ENCODE measurements around the gene CCR6.
A peak's percentile ranks its signal among the peaks of the same experiment; 100 is the strongest.

The CCR6 gene

DNA sequence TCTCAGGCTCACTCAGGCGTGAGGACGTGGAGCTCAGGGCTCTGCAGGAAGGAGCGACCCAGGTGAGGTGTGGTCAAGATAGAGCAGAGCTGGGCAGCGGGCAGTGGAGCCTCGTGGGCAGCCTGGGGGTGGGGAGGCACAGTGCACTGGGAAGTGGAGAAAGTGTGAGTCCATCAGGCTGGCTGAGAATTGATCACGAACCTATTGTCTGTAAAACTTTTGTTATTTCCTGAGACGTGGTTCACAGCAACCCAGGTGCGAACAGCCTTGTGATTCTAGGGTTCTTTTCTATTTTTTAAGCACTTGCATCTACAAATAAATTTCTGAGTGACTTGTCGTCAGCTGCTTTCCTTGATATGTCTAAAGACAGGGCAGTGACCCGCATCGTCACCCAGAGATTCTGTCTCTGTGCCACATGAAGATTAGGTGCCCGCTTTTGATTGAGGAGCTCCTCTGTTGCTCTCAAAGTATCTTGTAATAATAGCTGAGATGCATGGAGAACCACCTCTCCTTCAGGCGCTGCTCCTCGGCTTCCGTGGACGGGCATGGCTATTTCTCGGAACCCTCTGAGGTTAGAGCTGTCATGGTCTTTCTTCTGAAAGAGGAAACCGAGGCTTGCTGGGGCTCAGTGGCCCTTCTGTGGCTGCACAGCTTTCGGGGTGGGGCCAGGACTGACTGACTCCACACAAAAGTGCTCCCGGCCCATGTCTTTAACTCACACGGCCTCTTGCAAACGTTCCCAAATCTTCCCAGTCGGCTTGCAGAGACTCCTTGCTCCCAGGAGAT lies 662 bp upstream of the CCR6 start:
- DNase-seq, result peak; percentile 22

DNA sequence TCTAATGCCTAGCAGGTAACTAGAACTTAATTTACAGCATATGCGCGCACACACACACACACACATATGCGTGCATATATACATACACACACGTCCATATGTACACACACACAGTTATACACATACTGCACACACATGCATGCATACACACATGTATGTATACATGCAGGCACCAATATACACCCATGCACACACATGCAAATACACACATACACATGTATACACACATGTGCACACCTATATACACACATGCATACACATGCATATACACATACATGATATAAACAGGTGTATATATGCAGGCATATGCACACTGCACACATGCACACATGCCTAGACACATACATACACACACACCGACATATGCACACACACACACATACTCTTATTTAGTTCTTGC lies 1.9 kb downstream of the CCR6 start:
- DNase-seq, result no peak

DNA sequence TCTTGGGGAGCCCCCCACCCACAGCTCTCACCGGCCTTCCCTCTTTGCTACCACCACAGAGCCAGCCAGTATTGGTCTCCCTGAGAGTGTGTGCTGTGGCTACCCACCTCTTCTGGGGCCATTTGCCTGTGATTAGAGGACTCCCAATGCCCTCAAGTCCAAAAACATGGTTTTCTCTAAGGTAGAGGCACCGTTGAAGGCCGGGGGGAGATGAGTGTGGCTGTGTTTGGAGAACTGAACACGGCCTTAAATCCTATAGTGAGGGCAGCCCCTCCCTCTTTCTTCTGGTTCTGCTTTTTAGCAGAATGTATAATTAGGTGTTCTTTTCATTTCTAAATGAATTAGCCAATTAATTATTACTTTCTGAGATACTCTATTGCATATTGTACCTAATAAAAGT lies 2.5 kb downstream of the CCR6 start:
- DNase-seq, result no peak

DNA sequence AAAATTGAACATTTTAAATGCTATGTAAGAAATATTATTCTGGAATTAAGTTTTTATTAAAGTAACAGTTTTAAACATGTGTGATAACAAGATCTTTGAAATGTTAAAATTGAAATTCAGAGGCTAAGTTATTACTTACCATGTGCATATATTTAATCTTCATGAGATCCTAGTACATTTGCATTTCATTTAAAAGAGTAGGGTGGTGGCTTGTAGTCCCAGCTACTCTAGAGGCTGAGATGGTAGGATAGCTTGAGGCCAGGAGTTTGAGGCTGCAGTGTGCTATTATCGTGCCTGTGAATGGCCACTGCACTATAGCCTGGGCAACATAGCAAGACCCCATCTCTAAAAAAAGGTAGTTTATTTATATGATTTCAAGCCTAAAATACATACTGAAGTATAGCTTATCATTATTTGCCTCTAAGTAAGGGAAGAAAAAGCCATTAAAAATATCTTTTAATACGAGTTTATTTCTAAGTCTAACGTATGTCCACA lies 3.0 kb downstream of the CCR6 start:
- no peak for DNase-seq

DNA sequence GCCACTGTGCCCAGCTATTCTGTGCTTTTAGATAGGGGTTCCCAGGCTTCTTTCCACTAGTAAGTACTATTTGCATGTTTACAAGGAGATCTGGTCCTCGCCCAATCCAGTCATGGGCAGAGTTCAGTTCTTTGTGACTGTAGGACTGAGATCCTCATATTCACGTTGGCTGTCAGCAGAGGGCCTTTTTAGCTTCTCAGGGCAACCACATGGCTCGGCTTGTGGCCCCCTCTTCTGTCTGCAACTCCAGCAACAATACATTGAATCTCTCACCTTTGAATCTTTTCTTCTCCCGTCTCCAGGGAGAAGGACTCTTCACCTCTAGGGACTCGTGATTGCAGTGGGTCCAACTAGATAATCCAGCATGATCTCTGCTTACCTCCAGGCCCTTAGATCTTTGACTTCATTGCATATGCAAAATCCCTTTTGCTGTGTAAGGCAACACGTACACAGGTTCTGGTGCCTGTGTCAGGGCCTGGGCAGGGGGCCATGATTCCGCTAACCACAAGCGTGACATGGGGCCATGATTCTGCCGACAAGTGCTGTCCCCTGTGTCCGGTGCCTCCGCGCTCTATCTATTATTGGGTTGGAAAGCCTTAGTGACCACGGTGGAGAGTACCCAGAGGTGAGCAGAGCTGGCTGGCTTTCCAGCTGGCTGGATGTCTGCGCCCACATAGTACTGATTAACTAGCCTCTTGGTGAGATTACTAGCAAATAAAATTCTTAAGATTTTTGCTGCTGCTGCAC lies 5.1 kb downstream of the CCR6 start:
- no peak for DNase-seq

DNA sequence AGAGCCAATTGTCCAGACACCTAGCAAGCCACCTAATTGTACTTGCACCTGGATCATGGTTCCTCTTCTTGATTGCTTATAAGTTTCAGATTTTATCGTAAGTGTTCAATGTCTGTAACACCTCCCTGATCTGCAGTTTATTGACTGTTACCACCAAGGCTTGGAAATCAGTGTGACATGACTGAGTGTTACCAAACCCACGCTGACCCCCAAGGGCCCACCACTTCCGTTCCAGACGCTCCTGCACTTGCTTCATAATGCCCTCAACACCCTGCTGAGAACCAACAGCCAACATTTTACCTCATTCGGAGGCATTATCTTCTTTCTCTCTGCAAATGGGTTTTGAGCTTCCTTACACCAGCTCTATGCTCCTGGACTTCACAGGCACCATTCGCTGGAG lies 6.3 kb downstream of the CCR6 start:
- DNase-seq, result no peak

DNA sequence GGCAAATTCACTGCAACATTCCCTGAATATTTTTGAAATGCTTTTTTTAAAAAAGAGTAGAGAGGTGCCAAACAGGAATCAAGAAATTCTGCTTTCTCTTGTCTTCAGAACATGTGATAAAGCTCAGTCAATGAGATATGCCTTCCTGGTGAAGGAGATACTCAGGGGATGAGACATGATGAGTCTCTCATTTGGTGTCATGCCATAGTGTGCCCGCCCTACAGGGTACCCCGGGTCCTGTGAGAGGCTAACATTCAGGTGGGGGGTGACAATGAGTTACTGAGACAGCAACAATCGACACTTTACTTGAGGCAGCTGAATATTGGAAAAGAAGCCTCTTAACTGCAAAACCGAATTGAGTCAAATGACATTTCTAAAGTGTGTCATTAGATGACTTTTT lies 6.7 kb downstream of the CCR6 start:
- DNase-seq, result no peak

DNA sequence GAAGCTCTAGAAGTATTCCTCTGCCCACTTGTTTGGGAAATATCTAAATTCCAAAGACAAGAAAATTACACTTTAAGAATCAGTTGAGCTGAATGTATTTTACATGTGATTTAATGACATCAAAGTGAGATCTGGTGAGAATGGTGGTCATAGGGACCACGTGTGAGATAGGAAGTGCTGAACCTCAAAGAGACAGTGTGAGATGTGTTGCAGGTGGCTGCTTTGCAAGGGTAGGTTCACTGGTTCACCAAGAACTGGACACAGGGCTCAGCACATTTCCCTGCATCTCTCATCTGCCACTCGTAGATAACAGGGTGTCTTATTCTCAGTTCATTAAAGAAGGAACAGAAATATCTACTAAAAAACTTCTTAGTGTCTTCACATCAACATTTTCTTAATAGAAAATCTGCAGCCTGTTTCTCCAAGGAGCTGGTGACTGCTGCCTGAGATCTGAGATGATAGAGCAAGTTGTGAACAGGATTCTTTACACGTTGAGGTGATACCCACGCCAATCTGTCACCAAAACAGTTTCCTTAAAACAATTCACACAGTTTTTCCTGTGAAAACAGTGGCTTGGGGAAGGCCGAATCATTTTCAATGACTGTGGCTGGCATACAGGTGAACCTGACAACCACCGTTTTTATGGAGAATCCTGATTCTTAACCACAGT lies 7.2 kb downstream of the CCR6 start:
- DNase-seq, result no peak

DNA sequence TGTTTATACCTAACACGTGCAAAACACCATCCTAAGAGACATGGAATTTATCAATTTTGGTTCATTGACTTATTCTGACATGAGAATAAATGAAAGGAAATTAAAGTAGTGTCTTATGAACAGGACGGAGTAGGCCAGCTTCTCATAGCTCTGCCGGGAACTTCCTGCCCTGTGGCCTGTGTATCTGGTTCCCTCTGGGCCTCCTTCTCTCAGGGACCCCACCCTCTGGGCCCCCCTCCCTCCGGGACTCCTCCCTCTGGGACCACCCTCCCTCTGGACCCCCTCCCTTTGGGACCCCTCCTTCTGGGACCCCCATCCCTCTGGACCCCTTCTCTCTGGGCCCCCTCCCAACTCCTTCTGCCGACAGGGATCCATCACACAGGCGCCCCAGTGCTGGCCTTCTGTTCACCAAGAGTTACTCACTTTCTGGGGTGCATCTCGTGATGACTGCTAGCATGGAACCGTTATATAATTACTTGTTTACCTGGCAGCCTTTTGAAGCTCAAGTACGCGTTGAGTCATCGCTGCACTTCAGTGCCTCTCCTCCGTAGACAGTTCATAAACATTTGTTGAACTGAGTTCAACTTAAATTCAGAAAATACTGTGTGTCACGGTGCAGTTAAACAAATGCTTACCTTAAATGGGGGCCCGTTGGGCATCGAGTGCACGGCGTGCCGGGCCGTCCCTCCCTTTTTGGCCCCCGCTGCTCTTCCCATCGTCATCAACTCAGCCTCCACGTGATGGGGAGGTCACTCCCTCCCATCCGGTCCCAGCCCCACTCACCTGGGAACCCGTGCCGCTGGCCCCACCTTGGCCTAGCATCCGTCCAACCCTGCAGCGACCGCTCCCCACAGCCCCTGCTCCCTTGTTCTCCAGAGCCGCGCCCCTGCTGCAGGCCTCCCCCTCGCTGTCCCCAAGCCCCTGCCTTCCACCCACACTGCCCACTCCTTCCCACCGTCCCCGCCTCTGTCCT lies 8.1 kb downstream of the CCR6 start:
- no peak for DNase-seq

DNA sequence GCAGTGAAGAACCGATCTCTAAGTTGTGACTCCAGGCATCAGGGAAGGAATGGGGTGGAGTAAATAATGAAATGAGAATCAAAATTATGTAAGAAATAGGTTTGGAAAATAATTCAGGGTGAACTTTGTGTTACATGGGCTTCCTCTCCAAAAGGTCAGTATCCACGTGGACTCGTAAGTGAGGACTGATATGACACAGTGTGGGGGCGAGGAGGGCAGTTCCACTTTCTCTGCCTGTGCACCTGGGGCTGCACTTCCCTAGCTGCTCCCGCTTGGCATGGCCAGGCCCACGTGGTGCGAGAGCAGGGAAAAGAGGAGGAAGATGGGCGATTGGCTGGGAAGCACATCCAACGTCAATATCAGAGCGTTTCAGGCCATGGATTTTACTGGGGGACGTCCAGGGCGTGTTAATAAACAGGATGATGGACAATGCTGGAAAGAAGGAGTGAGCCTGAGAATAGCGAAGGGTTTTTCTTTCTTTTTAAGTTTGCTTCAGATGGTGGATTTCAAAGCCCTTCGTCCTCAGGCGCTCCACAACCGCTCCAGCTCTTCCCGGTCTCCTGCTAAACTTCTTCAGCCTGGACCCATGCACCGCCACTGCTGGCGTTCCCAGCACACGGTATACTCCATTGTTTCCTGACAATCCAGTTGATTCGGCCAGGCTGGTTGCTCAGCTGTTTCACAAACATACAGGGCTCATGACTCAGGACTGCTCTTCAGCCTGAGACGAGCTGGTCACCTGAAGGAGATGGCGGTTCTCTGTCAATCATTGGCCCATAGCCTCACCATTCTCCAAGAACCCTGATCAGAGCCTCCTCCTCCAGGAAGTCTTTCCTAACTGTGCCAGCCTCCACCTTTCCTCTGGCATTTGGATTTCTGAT lies 11.8 kb downstream of the CCR6 start:
- DNase-seq, result no peak

DNA sequence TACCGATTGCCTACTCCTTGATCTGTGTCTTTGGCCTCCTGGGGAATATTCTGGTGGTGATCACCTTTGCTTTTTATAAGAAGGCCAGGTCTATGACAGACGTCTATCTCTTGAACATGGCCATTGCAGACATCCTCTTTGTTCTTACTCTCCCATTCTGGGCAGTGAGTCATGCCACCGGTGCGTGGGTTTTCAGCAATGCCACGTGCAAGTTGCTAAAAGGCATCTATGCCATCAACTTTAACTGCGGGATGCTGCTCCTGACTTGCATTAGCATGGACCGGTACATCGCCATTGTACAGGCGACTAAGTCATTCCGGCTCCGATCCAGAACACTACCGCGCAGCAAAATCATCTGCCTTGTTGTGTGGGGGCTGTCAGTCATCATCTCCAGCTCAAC lies 13.5 kb downstream of the CCR6 start:
- no peak for DNase-seq

DNA sequence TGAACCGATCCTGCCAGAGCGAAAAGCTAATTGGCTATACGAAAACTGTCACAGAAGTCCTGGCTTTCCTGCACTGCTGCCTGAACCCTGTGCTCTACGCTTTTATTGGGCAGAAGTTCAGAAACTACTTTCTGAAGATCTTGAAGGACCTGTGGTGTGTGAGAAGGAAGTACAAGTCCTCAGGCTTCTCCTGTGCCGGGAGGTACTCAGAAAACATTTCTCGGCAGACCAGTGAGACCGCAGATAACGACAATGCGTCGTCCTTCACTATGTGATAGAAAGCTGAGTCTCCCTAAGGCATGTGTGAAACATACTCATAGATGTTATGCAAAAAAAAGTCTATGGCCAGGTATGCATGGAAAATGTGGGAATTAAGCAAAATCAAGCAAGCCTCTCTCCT lies 14.2 kb downstream of the CCR6 start:
- DNase-seq, result no peak

DNA sequence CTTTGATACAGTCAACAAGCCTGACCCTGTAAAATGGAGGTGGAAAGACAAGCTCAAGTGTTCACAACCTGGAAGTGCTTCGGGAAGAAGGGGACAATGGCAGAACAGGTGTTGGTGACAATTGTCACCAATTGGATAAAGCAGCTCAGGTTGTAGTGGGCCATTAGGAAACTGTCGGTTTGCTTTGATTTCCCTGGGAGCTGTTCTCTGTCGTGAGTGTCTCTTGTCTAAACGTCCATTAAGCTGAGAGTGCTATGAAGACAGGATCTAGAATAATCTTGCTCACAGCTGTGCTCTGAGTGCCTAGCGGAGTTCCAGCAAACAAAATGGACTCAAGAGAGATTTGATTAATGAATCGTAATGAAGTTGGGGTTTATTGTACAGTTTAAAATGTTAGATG lies 15.0 kb downstream of the CCR6 start:
- DNase-seq, result no peak

DNA sequence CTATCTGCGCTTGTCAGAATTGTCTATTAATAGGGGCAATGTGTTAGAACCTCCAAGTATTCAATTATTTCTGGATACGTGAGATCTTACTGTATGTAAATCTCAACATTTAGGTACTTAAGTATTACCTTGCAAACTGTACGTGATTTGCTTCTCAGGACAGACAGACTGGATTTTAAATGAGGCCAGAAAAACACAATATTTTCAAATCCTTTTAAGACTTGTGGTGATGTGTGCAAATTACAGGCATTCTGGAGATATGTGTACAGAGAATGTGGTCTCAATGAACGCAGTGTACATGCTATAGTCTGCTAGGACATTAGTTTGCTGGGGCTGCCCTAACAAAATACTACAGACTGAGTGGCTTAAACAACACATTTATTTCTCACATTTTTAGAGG lies 16.9 kb downstream of the CCR6 start:
- no peak for DNase-seq

DNA sequence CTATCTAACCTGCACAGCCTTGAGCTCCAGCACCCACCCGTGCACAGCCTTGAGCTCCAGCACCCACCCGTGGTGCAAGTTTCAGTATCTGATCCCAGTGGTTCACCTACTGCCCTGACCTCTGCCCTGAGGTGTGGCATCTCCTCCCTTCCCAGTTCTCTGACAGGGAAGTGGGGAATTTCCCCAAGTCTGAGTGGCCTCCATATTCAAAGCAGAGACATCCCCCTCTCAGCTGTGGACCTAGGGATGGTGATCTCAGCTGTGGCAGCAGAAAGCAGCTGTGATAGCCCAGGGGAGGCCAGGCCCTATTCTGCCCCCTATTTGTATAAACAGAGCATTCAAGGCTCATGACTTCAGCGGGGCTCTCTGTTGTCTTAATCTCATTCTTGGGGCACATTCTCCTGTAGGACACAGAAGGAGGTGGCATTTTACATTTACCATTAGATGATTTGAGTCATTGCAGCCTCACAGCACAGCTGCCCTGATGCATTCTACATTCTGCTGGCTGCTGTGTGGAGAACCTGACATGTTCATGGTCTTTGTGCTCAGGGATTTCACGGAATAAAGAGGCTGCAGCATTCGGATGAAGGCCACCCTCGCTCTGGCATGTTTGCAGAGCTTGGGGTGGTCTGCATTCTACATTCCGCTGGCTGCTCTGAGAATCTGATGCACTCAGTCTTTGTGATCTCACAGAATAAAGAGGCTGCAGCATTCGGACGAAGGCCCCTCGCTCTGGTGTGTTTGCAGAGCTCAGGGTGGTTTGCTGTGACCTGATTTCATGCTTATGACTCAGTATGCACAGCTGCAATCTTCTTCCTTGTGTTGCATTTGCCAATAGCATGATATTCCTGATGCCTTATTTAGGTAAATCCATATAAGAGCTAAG lies 17.9 kb downstream of the CCR6 start:
- no peak for DNase-seq

DNA sequence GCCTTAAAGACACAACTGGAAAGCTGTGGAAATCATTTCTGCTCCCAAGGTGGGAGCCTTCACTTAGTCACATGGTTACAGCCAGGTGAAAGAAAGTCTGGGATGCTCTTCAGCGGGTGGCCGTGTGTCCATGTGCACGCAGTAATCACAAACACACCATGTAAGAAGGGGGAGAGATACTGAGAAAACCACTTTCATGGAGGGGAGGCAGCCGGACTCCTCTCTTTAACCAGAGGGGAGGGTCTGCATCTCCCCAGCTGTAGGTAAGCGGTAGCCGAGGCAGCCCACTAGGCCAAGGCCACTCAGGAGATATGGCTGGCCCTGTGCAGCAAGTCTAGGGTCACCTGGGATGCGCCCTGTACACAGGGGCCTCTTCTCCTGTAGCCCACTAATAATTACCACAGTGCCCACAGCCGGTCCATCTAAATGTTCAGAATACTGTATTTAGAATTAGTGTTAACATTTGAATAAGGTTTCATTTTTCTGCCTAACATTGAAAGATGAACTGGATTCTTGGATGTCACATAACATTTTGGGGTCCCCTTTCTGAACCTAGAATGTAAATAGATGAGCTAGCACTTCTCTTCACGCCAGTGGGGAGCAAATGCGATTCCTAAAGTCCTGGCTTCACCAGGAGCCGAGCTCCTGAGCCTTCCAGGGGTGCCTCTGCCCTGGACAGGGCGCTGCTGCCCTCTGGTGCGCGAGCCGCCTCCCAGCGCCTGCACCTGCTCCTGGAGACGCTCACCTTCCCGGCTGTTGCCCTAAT lies 19.0 kb downstream of the CCR6 start:
- DNase-seq, result peak; percentile 52

DNA sequence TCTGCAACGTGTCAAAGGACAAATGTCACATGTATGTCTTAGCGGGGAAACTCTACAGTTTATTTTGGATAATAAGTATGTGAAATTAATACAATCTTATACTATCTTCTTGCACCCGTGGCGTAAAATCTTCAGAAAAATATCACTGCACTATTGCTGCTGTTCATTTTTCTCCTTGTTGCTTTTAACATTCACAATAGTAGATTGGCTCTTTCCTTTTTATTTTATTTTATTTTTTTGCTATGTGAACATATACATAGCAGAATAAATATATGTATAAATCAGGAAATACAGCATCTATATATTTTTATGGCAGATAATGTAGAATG lies 19.5 kb downstream of the CCR6 start:
- no peak for DNase-seq

DNA sequence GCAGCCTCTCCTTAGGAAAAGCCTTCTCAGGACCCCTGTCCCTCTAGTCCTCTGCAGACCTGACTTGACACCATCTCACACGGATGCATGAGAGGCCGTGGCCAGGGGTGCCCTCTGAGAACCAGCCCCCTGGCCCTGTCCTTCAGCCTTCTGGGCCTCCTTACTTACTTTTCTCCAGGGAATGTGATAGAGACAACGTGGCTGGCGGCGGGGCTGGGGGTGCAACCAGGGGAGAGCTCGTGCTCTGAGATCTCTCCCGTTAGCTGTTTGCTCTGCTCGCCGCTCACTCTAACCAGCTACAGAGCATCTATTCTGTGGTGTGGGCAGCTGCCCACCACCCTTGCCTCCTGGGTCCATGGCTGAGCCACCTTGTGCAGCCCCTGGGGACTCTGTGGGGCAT lies 20.1 kb downstream of the CCR6 start:
- DNase-seq, result no peak

DNA sequence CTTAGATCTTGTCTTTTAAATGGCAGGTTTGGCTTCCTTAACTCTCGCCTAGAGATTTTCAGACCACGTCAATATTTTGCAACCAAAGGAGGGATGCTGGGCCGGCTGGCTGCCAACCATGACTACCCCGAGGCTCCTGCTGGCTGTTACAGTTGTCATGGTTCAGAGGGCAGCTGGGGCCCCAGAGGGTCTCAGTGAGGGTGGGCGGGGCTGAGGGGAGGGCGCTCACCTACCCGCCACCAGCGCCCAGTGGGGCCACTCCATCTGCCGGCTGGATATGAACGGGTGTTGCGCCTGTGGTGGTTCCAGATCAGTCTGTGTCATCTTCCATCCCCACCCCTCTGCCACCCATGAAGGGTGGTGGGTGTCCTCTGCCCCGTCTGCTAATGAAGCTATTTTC lies 22.6 kb downstream of the CCR6 start:
- DNase-seq, result no peak

DNA sequence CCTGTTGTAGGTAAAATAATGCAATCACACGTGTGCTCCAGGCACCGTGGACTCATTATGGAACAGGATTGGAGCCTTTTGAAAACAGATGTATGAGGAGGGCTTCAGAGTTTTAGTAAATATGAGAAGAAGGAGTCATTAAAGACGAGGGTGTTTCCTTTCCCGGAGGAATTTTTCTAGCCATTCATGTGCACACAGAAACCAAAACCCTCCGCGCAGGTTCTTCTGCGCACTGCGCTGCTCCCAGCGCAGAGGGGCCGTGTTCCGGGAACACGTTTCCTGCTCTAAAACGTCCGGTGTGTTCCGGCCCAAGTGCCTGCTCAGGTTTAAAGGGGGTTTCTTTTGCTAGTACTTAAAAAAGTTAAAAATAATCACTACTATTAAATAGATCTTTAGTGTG lies 23.2 kb downstream of the CCR6 start:
- no peak for DNase-seq

Data from activated effector memory CD4-positive, alpha-beta T cell treated with Interleukin-2 at 50 U/mL for 16 hours (primary cell).